IMR-90 (cell line): ENCODE data around the gene INKA1. TPM values are rescaled to one million over a fixed set of nuclear protein-coding genes. Genes with fewer than 3 reads are reported as not detected.

Experiments used
- ELK1 ChIP-seq: fragments of 150-350 bp; IDR thresholded peaks from 2 replicates; pipeline ENCODE4 v1.6.1; 2016; ENCODE audit warnings: low read depth, mild to moderate bottlenecking, low read length, moderate library complexity, borderline replicate concordance
- MAFK ChIP-seq: IDR thresholded peaks from 2 replicates; pipeline ENCODE4 v1.6.1; 2012; ENCODE audit warnings: low read depth, low read length, improper control_type of control experiment
- RAD21 ChIP-seq: IDR thresholded peaks from 2 replicates; pipeline ENCODE4 v1.6.1; 2012; ENCODE audit warnings: low read length, improper control_type of control experiment
- USF2 ChIP-seq: fragments of 150-350 bp; IDR thresholded peaks from 2 replicates; pipeline ENCODE4 v1.6.1; 2017; ENCODE audit warnings: mild to moderate bottlenecking, antibody characterized with exemption, low read length, low read depth
- polyA plus RNA-seq, 3 experiments: library from polyadenylated mRNA; depleted of rRNA; stranded (reverse); fragments of >200 nt; gene quantifications; 2 replicates each; pipeline ENCODE4 v1.2.3, GENCODE V29; 2012; ENCODE audit warnings: low replicate concordance in 1 of 3
- total RNA-seq: library from RNA; depleted of rRNA; stranded (reverse); fragments of >200 nt; gene quantifications from 2 replicates; pipeline ENCODE4 v1.2.3, GENCODE V29; 2012

The INKA1 gene
- total and polyA plus RNA-seq, 2 of the 4 experiments (the other 2 are of a cell fraction) = 2.3 to 4.5 TPM

GRCh38 chr3:49812916-49813496, 9.9 kb downstream of the INKA1 start (continued):
- TF ChIP-seq ELK1 (no peak), RAD21 (no peak), USF2 (no peak), MAFK (no peak)
